Fibroblast of the aortic adventitia (primary cell): ENCODE data around the gene HOXC11. TPM values are rescaled to one million over a fixed set of nuclear protein-coding genes. Genes with fewer than 3 reads are reported as not detected.

Experiments used
- DNase-seq: peaks from one replicate; pipeline ENCODE4 v3.0.0-alpha.2; 2010; ENCODE audit warnings: low read depth
- H3K4me3 ChIP-seq: 2 replicates; pipeline ENCODE4 v1.5.1; 2011; ENCODE audit warnings: low read depth, mild to moderate bottlenecking, control low read depth, low read length, moderate library complexity
- CTCF ChIP-seq: IDR thresholded peaks from 2 replicates; pipeline ENCODE4 v1.5.1; 2011; ENCODE audit warnings: mild to moderate bottlenecking, low read length, control low read depth, inconsistent platforms; ENCODE audit not compliant: insufficient read depth
- total RNA-seq: library from RNA; depleted of rRNA; stranded (reverse); fragments of >200 nt; gene quantifications from 2 replicates; pipeline ENCODE4 v1.2.3, GENCODE V29; 2012; ENCODE audit warnings: low replicate concordance

Gene HOXC11
- total RNA-seq, 1 donor, result not detected

- H3K4me3 ChIP-seq, result peak overlapping the region; percentile 44
- TF ChIP-seq CTCF, result no peak
- DNase-seq, result peak; percentile 27
Measured at GRCh38 chr12:54009171-54010052, 36.5 kb downstream of the HOXC11 start.

- no peak for TF ChIP-seq CTCF
- no peak for DNase-seq
- H3K4me3 ChIP-seq, result peak overlapping the region; percentile 44
Measured at GRCh38 chr12:54010053-54010971, 37.4 kb downstream of the HOXC11 start.

DNA sequence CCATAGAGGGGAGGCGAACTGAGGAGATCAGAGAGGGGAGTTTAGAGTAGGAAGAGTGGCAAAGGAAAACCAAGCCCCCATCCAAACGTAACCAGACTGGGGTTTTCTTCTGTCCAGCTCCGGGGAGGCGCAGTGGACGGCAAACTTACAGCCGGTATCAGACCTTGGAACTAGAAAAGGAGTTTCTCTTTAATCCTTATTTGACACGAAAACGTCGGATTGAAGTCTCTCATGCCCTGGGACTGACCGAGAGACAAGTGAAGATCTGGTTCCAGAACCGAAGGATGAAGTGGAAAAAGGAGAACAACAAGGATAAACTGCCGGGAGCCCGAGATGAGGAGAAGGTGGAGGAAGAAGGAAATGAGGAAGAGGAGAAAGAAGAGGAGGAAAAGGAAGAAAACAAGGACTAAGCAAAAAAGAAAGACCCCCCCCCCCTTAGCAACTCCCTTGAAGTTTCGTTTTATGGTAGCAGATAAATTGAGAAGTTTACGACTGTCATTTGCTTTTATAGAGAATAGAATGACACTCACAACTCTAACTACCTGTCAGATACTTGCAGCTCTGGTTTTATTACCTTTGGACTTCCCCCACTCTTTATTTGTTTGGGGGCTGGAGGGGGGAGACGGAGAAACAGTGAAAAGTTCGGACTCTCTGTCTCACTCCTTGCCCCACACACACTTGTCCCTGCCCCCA, 38.2 kb downstream of the HOXC11 start:
- no peak for TF ChIP-seq CTCF
- DNase-seq, result no peak
- H3K4me3 ChIP-seq, result no peak overlapping the region

DNA sequence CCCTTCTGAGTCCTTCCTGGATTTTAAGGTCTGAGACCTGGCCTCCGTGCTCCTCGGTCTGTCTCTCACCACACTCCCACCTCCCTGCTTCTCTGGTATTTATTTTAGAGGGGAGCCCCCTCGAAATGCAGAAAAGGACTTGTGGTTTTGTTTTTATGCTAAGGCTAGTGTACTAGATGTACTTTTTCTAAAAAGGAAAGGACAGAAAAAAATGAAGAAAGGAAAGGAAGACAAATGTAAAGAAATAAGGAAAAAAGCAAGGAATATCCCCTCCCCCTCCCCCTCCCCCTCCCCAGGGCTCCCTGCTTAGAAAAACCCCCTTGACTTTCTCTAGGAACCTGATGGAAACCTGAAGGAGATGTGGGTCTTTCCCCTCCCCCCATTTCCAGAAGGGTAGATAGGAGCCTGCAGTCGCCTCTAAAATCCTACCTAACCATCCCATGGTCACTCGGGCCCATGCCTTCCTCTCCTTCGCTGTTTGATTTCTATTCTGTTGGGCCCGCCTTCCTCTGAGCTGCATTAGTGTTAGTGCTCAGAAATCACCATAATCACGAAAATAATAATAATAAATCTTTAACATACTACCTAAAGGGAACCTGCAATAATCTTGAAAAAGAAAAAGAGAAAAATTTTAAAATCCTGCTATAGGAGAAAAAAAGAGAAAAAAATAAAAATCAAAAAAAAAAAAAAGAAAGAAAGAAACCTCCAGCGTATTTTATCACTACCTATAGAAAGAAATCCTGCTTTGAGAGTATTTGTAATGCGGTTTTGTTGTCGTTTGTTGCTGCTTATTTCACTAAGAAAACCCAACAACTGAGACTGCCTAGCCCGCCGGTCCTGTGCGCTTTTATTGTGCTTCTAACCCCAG, 39.0 kb downstream of the HOXC11 start:
- no peak for DNase-seq
- no peak for TF ChIP-seq CTCF
- no peak overlapping the region for H3K4me3 ChIP-seq

- DNase-seq, result no peak
- no peak for TF ChIP-seq CTCF
- no peak overlapping the region for H3K4me3 ChIP-seq
Measured at GRCh38 chr12:54012631-54013409, 39.9 kb downstream of the HOXC11 start.
